Measurements from ENCODE around the gene DHX9. TPM values are rescaled to one million over a fixed set of nuclear protein-coding genes. Genes with fewer than 3 reads are reported as not detected.
A peak's percentile ranks its signal among the peaks of the same experiment; 100 is the strongest.

DHX9 gene
- total and polyA plus RNA-seq, 2 of the 13 experiments (the other 11 are each of a cell fraction or from before 2014, with no cell fraction given): 84.8 to 211 TPM

DNA sequence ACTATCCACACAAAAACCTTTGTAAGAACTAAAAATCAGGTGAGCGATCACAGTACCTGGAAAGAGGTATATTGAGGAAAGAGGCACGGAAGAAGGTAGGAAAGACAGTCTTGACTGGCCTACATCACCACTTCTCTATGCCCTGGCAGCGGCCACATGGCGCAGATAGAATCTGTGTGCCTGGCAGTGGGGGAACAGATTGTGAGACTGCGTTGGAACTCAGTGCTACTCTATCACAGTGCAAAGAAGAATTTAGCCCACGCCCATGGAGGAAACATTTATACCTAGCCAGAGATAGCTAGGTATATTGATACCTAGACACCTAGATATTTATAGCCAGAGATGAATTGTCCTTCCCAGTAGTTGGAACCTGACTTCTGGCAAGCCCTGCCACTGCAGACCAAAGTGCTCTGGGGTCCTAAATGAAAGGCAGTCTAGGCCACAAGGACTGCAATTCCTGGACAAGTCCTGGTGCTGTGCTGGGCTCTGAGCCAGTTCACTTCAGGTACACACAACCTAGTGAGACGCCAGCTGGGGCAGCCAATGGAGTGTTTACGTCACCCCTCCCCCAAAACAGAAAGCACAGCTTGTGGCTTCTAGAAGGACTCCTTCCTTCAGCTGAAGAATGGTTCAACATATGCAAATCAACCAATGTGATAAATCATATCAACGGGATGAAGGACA is 51.9 kb downstream of the DHX9 start:
- POLR2A ChIA-PET: no interaction called here
- no peak overlapping the region for H2AFZ ChIP-seq (ENCODE audit: low read length)
- intact Hi-C loops (cut with micrococcal nuclease; ENCODE audit: unreplicated experiment) (no loop called here), in situ Hi-C loops (cut with HindIII; ENCODE audit: extremely low pct_ligation_motif_present, low pct_unique_long_range_greater_than_20kb) (no loop called here)
- H3K9me3 ChIP-seq (ENCODE audit: low read length): no peaks in the 10 kb centered on the region
- no peak for FAIRE-seq
- no peaks in the 10 kb centered on the region for H4K20me1 ChIP-seq (ENCODE audit: insufficient read depth, low read length)
- H3K4me1 ChIP-seq (ENCODE audit: insufficient read depth, low read length): no peaks in the 10 kb centered on the region
- ATAC-seq: peak; percentile 52
- WGBS (ENCODE audit: low lambda C conversion rate): 91% methylated on average over 9 of the region's 9 CpGs
- CTCF ChIA-PET (ENCODE audit: low intra/inter-chr PET ratio, low total read pairs): no interaction called here
- H3K4me3 ChIP-seq (replicated peaks in 1 of 3; ENCODE audit: insufficient read depth in 1 of 3, low read depth in 2 of 3, low read length in 3 of 3): no peak overlapping the region
- no peak for DNase-seq (ENCODE audit: low spot score)
- H3K27me3 ChIP-seq (ENCODE audit: control insufficient read depth in 1 of 2, insufficient read depth in 2 of 2, low read length in 2 of 2): no peaks in the 10 kb centered on the region
- H3K79me2 ChIP-seq (ENCODE audit: insufficient read depth, low read length): no peaks in the 10 kb centered on the region
- H3K27ac ChIP-seq (ENCODE audit: extremely low read length, insufficient read depth, low read length): no peak overlapping the region
- H3K9ac ChIP-seq (ENCODE audit: insufficient read depth, low read depth, low read length): no peak overlapping the region
- peaks cover 5 to 20% of the 10 kb centered on the region in 2 experiments for H3K36me3 ChIP-seq (replicated peaks in 1 of 2; ENCODE audit: control insufficient read depth in 1 of 2, insufficient read depth in 2 of 2, low read length in 2 of 2)
- no peak overlapping the region for H3K4me2 ChIP-seq (ENCODE audit: low read depth, low read length)
- no TSS peak for BruUV-seq (replicated peaks)
- TF ChIP-seq RXRB (CRISPR knock-in tag; IDR thresholded peaks at IDR 0.05; ENCODE audit: borderline replicate concordance) (no peak), ZFP82 (CRISPR knock-in tag; IDR thresholded peaks at IDR 0.05; ENCODE audit: borderline replicate concordance) (no peak), ZNF749 (CRISPR knock-in tag; IDR thresholded peaks at IDR 0.05; ENCODE audit: borderline replicate concordance) (no peak), ZNF768 (CRISPR knock-in tag; IDR thresholded peaks at IDR 0.05) (no peak), ZNF253 (CRISPR knock-in tag; IDR thresholded peaks at IDR 0.05; ENCODE audit: borderline replicate concordance) (no peak), POLR2G (IDR thresholded peaks at IDR 0.05; ENCODE audit: low read depth, low read length) (no peak), GATAD1 (CRISPR knock-in tag; IDR thresholded peaks at IDR 0.05) (no peak), STAT5B (CRISPR knock-in tag; IDR thresholded peaks at IDR 0.05) (no peak), FOXP1 (IDR thresholded peaks at IDR 0.05) (no peak), FOXP1 (CRISPR knock-in tag; IDR thresholded peaks at IDR 0.05) (no peak), CBX5 (CRISPR knock-in tag; IDR thresholded peaks at IDR 0.05; ENCODE audit: borderline replicate concordance) (no peak), ZNF44 (CRISPR knock-in tag; IDR thresholded peaks at IDR 0.05) (no peak), ZNF282 (IDR thresholded peaks at IDR 0.05; ENCODE audit: partially characterized antibody) (no peak), PCBP2 (optimal IDR thresholded peaks at IDR 0.05; ENCODE audit: low read depth, low read length, poor library complexity, severe bottlenecking) (no peak), PHF5A (CRISPR knock-in tag; IDR thresholded peaks at IDR 0.05; ENCODE audit: low read depth, unreplicated experiment) (no peak), MEIS2 (CRISPR knock-in tag; IDR thresholded peaks at IDR 0.05) (no peak)
- TF ChIP-seq, protein P1, sequence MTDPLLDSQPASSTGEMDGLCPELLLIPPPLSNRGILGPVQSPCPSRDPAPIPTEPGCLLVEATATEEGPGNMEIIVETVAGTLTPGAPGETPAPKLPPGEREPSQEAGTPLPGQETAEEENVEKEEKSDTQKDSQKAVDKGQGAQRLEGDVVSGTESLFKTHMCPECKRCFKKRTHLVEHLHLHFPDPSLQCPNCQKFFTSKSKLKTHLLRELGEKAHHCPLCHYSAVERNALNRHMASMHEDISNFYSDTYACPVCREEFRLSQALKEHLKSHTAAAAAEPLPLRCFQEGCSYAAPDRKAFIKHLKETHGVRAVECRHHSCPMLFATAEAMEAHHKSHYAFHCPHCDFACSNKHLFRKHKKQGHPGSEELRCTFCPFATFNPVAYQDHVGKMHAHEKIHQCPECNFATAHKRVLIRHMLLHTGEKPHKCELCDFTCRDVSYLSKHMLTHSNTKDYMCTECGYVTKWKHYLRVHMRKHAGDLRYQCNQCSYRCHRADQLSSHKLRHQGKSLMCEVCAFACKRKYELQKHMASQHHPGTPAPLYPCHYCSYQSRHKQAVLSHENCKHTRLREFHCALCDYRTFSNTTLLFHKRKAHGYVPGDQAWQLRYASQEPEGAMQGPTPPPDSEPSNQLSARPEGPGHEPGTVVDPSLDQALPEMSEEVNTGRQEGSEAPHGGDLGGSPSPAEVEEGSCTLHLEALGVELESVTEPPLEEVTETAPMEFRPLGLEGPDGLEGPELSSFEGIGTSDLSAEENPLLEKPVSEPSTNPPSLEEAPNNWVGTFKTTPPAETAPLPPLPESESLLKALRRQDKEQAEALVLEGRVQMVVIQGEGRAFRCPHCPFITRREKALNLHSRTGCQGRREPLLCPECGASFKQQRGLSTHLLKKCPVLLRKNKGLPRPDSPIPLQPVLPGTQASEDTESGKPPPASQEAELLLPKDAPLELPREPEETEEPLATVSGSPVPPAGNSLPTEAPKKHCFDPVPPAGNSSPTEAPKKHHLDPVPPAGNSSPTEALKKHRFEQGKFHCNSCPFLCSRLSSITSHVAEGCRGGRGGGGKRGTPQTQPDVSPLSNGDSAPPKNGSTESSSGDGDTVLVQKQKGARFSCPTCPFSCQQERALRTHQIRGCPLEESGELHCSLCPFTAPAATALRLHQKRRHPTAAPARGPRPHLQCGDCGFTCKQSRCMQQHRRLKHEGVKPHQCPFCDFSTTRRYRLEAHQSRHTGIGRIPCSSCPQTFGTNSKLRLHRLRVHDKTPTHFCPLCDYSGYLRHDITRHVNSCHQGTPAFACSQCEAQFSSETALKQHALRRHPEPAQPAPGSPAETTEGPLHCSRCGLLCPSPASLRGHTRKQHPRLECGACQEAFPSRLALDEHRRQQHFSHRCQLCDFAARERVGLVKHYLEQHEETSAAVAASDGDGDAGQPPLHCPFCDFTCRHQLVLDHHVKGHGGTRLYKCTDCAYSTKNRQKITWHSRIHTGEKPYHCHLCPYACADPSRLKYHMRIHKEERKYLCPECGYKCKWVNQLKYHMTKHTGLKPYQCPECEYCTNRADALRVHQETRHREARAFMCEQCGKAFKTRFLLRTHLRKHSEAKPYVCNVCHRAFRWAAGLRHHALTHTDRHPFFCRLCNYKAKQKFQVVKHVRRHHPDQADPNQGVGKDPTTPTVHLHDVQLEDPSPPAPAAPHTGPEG (CRISPR knock-in tag; IDR thresholded peaks at IDR 0.05): no peak
